DOHH2 (cell line): ENCODE results near the gene ARID5B.

Experiments used
- EZH2phosphoT487 ChIP-seq: fragments of 200-600 bp; sonication (generic); IDR thresholded peaks from 2 replicates; pipeline ENCODE4 v1.6.1; 2017; ENCODE audit warnings: borderline replicate concordance, mild to moderate bottlenecking, antibody characterized with exemption, low read length, moderate library complexity, mixed read lengths
- TF ChIP-seq, protein P1 (sequence below): fragments of 200-600 bp; sonication (generic); IDR thresholded peaks from one replicate; pipeline ENCODE4 v1.5.1; 2014; ENCODE audit warnings: antibody characterized with exemption, mild to moderate bottlenecking, low read depth, low read length; ENCODE audit not compliant: poor library complexity, severe bottlenecking

DNA sequence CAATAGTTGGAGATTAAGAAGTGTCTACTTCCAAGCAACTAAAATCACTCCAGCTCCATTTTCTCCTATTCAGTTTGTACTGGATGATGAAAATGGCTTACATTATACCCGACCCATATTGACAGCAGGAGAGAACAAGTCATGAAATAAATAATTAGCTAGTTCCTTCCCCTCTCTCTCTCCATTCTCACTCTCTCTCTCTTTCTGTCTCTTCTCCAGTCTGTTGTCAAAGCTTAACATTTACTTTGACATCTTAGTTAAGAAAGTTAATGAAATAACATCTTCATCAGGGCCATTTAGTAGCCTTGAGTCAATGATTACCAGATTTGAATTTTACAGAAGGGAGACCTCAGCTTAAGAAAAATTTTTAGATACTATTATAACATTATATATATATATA lies 138.5 kb downstream of the ARID5B start:
- TF ChIP-seq, protein P1, sequence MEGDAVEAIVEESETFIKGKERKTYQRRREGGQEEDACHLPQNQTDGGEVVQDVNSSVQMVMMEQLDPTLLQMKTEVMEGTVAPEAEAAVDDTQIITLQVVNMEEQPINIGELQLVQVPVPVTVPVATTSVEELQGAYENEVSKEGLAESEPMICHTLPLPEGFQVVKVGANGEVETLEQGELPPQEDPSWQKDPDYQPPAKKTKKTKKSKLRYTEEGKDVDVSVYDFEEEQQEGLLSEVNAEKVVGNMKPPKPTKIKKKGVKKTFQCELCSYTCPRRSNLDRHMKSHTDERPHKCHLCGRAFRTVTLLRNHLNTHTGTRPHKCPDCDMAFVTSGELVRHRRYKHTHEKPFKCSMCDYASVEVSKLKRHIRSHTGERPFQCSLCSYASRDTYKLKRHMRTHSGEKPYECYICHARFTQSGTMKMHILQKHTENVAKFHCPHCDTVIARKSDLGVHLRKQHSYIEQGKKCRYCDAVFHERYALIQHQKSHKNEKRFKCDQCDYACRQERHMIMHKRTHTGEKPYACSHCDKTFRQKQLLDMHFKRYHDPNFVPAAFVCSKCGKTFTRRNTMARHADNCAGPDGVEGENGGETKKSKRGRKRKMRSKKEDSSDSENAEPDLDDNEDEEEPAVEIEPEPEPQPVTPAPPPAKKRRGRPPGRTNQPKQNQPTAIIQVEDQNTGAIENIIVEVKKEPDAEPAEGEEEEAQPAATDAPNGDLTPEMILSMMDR = no peak
- TF ChIP-seq EZH2phosphoT487 = no peak
